GM12873 (cell line): Measurements from ENCODE around the gene TMEM231.

Experiments used
- TF ChIP-seq, protein P1 (sequence below): IDR thresholded peaks from 2 replicates; pipeline ENCODE4 v1.5.1; 2012; ENCODE audit warnings: low read depth, mild to moderate bottlenecking, moderate library complexity, low read length, control low read depth; ENCODE audit not compliant: insufficient read depth; ENCODE audit errors: missing control alignments

TMEM231 gene

DNA sequence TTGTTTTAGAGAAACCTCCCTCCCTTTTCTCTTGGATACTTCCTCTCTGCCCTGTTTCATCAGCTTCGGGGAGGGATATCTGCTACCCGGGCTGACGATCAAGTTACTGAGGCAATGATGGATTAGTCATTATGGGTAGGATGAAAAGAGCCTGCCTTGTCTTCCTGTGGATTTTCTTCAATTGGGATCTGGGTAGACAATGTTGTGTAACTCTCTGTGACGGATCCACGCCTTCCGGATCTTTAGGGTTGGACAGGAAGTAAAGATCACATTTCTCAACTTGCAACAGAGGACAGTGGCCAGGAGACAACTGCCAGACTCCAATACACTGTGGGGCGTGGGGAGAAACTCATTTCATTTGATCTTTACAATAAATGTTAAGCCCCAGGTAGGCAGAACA is 49.5 kb downstream of the TMEM231 start:
- TF ChIP-seq, protein P1, sequence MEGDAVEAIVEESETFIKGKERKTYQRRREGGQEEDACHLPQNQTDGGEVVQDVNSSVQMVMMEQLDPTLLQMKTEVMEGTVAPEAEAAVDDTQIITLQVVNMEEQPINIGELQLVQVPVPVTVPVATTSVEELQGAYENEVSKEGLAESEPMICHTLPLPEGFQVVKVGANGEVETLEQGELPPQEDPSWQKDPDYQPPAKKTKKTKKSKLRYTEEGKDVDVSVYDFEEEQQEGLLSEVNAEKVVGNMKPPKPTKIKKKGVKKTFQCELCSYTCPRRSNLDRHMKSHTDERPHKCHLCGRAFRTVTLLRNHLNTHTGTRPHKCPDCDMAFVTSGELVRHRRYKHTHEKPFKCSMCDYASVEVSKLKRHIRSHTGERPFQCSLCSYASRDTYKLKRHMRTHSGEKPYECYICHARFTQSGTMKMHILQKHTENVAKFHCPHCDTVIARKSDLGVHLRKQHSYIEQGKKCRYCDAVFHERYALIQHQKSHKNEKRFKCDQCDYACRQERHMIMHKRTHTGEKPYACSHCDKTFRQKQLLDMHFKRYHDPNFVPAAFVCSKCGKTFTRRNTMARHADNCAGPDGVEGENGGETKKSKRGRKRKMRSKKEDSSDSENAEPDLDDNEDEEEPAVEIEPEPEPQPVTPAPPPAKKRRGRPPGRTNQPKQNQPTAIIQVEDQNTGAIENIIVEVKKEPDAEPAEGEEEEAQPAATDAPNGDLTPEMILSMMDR: no peak

DNA sequence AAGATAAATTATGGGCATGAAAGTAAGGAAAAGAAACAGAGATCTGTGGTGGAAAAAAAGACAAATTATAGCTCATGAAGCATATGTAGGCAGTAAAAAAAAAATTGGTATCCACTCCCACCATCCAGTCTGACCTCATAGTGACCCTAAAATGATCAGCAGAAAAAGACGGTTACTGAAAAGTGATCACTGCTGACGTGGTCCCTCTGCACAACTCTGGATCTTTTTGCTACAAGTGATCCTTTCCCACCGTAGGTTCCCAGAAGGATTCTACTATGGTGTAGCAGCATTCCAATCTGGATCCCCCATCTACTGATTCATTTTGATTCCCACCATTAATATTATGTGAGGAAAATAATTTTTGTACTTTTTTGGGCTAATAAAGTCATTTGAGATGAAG is 49.9 kb downstream of the TMEM231 start:
- TF ChIP-seq, protein P1: no peak

DNA sequence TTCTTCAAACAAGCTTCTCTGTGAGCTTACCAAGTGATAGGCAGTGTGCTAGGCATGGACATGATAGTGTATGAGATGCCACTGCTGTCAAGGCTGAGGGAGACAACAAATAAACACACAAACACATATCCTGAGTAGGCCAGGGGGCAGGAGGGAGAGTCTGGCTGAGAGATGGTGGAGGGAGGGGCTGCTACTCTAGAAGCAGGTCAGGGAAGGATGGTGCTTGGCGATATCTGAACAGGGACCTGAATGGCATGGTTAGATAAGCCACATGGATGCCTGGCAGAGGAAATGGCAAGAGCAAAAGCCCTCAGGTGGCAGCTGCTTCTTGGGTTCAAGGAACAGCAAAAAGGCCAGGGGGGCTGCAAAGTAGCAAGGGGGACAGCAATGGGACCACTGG is 52.3 kb downstream of the TMEM231 start:
- TF ChIP-seq, protein P1: no peak

DNA sequence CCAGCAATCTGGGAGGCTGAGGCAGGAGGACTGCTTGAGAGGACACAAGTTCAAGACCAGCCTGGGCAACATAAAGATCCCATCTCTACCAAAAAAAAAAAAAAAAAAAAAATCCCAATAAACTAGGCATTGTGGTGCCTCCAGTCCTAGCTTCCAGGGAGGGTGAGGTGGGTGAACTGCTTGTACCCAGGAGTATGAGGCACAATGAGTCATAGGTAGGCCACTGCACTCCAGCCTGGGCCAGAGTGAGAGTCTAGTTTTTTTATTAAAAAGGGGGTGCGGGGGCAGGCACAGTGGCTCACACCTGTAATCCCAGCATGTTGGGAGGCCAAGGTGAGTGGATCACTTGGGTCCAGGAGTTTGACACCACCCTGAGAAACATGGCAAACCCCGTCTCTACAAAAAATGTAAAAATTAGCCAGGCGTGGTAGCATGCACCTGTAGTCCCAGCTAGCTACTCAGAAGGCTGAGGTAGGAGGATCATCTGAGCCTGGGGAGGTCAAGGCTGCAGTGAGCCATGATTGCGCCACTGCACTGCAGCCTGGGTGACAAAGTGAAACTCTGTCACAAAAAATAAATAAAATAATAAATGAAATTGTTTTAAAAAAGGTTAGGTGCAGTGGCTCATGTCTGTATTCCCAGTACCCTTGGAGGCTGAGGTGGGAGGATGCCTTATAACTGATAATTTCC is 53.0 kb downstream of the TMEM231 start:
- TF ChIP-seq, protein P1: no peak

DNA sequence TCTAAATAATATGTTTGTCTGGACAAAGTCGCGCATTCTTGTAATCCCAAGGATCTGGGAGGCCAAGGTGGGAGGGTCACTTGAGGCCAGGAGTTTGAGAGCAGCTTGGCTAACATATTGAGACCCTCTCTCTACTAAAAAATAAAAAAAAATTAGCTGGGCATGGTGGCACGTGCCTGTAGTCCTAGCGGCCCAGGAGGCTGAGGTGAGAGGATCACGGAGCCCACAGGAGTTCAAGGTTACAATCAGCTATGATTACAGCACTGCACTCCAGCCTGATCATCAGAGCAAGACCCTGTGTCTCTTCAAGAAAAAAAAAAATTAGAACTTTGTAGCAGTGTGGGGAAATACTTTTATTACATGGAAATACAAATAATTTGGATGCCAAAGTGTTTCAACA is 54.7 kb downstream of the TMEM231 start:
- TF ChIP-seq, protein P1: no peak

DNA sequence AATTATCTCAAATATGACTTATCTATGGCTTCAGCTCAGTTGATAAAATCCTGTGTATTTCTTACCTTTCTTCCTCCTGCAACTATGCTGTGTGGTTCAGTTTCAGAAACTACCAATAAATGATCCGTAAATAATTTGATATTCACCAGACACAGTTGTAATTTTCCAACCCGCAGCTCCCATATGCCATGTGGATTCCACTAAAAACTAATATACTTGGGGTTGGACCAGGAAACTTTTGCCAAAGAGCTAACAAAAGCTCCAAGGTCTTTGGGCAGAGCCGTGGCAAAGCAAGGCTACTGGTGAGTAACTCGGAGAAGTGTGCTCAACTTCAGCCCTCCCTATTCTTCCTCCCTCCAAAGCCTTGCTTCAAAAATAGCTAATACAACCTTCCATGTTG is 58.5 kb downstream of the TMEM231 start:
- TF ChIP-seq, protein P1: no peak

DNA sequence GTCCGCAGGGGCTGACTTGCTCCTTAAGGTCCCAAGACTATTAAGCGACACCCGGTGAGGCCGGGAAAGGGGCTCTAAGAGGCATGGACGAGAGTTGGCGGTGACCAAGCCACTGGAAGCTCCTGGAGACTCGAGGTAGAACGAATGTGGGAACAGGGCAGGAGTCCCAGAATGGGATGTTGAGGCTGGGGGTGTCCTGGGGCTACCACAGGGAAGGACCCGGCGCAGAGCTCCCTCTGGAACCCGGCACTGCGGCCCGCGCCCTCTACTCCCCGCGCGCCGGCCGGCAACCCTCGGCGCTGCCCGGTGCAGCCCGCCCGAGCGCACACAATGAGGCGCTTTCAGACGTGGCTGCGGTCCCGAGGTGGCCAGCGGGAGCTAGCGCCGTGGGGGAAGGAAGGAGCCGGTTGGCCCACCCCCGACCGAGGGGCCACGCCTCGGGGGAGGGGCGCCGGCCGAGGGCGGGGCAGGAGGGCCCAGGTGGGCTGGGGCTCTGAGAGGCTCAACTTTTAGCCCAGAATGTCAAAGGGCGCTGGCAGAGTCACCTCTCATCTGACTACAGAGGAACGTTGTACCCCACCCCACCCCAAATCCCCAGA is 60.9 kb downstream of the TMEM231 start, which contains the start of gene CHST6:
Gene CHST6 (minus strand): TSS at position 366 of the 599 bp plus-strand sequence. CDS start 15,613 bp downstream, outside the sequence.
- TF ChIP-seq, protein P1: no peak
